Esophagus muscularis mucosa (tissue), 3 donors: ENCODE data around the gene ASXL3.

ENCODE experiments used
- POLR2A ChIP-seq: fragments of 450-650 bp; IDR thresholded peaks from one replicate; pipeline ENCODE4 v1.6.1; 2017; ENCODE audit warnings: antibody characterized with exemption, moderate library complexity, mild to moderate bottlenecking, low read depth
- POLR2AphosphoS5 ChIP-seq, 2 donors: sonication (generic); formaldehyde crosslinking; IDR thresholded peaks; one replicate each; pipeline ENCODE4 v1.6.1; 2017; ENCODE audit warnings: antibody characterized with exemption in 2 of 2
- TF ChIP-seq, protein P1 (sequence below), 3 experiments: fragments of 200-600 bp in 2 of 3; fragments of 450-650 bp in 1 of 3; sonication (generic) in 2 of 3; IDR thresholded peaks; one replicate each; pipeline ENCODE4 v1.5.1; 2017 to 2019; ENCODE audit warnings: antibody characterized with exemption in 3 of 3, mild to moderate bottlenecking in 2 of 3, moderate library complexity in 1 of 3

DNA sequence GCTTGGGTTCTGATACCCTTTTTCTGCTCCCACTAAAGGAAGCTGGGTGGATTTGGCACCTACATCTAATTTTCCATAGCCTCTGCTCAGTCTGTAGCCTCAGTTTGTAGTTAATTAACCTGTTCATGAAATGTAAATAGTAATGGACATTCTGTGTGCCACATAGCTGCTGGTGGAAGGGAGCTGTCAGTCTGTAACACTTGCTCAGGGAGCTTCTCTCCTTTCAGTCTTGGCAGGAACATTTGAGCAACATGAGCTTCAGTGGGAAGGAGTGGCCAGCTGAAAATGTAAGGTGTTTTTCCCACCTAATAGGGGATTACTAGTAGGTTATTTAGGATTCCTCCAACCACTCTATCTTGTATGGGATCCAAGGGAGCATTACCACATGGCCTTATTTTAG lies 203.4 kb downstream of the ASXL3 start:
- TF ChIP-seq POLR2A (no peak), POLR2AphosphoS5 (IDR thresholded peaks at IDR 0.05) (no peak)
- TF ChIP-seq, protein P1, sequence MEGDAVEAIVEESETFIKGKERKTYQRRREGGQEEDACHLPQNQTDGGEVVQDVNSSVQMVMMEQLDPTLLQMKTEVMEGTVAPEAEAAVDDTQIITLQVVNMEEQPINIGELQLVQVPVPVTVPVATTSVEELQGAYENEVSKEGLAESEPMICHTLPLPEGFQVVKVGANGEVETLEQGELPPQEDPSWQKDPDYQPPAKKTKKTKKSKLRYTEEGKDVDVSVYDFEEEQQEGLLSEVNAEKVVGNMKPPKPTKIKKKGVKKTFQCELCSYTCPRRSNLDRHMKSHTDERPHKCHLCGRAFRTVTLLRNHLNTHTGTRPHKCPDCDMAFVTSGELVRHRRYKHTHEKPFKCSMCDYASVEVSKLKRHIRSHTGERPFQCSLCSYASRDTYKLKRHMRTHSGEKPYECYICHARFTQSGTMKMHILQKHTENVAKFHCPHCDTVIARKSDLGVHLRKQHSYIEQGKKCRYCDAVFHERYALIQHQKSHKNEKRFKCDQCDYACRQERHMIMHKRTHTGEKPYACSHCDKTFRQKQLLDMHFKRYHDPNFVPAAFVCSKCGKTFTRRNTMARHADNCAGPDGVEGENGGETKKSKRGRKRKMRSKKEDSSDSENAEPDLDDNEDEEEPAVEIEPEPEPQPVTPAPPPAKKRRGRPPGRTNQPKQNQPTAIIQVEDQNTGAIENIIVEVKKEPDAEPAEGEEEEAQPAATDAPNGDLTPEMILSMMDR (IDR thresholded peaks at IDR 0.05), result no peak
